H1 (cell line): Measurements from ENCODE around the gene ICAM3. TPM values are rescaled to one million over a fixed set of nuclear protein-coding genes. Genes with fewer than 3 reads are reported as not detected.

Experiments
- CHD1 ChIP-seq: IDR thresholded peaks from 2 replicates; pipeline ENCODE4 v1.6.1; 2012; ENCODE audit warnings: low read depth, low read length, improper control_type of control experiment
- CREB1 ChIP-seq: IDR thresholded peaks from 2 replicates; pipeline ENCODE4 v1.6.1; 2012; ENCODE audit warnings: inconsistent platforms
- EZH2 ChIP-seq: fragments of 200-600 bp; sonication (generic); IDR thresholded peaks from 2 replicates; pipeline ENCODE4 v1.7.1; 2012; ENCODE audit warnings: low read depth, mild to moderate bottlenecking, moderate library complexity, low read length, inconsistent platforms; ENCODE audit not compliant: severe bottlenecking
- NRF1 ChIP-seq: IDR thresholded peaks from 2 replicates; pipeline ENCODE4 v1.6.1; 2011; ENCODE audit warnings: mild to moderate bottlenecking, low read depth, low read length, improper control_type of control experiment
- POLR2AphosphoS5 ChIP-seq: IDR thresholded peaks from 2 replicates; pipeline ENCODE4 v1.6.1; 2011; ENCODE audit warnings: low read depth, low read length
- RAD21 ChIP-seq, 2 experiments: IDR thresholded peaks in 1 of 2; conservative IDR thresholded peaks in 1 of 2; 2 replicates each; pipeline ENCODE4 v1.6.1; 2011; ENCODE audit warnings: low read depth in 2 of 2, low read length in 2 of 2, improper control_type of control experiment in 1 of 2, inconsistent platforms in 1 of 2, mild to moderate bottlenecking in 1 of 2, moderate library complexity in 1 of 2
- RNF2 ChIP-seq: fragments of 200-900, 300-1000 bp; sonication (generic); IDR thresholded peaks from 2 replicates; pipeline ENCODE4 v1.7.1; 2016; ENCODE audit warnings: borderline replicate concordance, low read depth, mild to moderate bottlenecking, antibody characterized with exemption, low read length; ENCODE audit not compliant: poor library complexity, severe bottlenecking; ENCODE audit errors: missing control alignments
- SAP30 ChIP-seq: fragments of 300-600 bp; sonication (generic); IDR thresholded peaks from 2 replicates; pipeline ENCODE4 v1.7.1; 2012; ENCODE audit warnings: low read length, moderate library complexity, mild to moderate bottlenecking, inconsistent platforms; ENCODE audit not compliant: insufficient read depth, insufficient replicate concordance
- SIN3A ChIP-seq, 2 experiments: IDR thresholded peaks in 1 of 2; conservative IDR thresholded peaks in 1 of 2; 2 replicates each; pipeline ENCODE4 v1.6.1; 2011 to 2012; ENCODE audit warnings: low read length in 2 of 2, improper control_type of control experiment in 1 of 2, low read depth in 1 of 2, mild to moderate bottlenecking in 1 of 2
- SP1 ChIP-seq: IDR thresholded peaks from 2 replicates; pipeline ENCODE4 v1.6.1; 2011; ENCODE audit warnings: low read depth, low read length
- TEAD4 ChIP-seq: IDR thresholded peaks from 2 replicates; pipeline ENCODE4 v1.6.1; 2012; ENCODE audit warnings: low read depth, low read length, inconsistent platforms, mixed read lengths
- polyA plus RNA-seq, 7 experiments: library from polyadenylated mRNA; depleted of rRNA in 3 of 7; stranded (reverse) in 5 of 7; unstranded in 2 of 7; fragments of >200 nt in 5 of 7; fragments of 200-250 nt in 2 of 7; gene quantifications; 1 replicate in 5 of 7; 2 replicates in 1 of 7; 4 replicates in 1 of 7; pipeline versions ENCODE4 v1.2.1 to v1.2.3, GENCODE V29; 2011 to 2013; ENCODE audit warnings: missing spikeins in 2 of 7, mixed read lengths in 2 of 7
- total RNA-seq: library from RNA; stranded (reverse); fragmentation: NEBNext Ultra II Directional; extraction: Animal tissue kit (Norgen Biotek cat#: 25700); gene quantifications from 2 replicates; pipeline ENCODE4 v1.2.1, GENCODE V29; 2021
- TF ChIP-seq, protein P1 (sequence below), 3 experiments: IDR thresholded peaks; 1 replicate in 2 of 3; 2 replicates in 1 of 3; pipeline versions ENCODE4 v1.5.1 to v1.6.1; 2011; ENCODE audit warnings: low read length in 3 of 3, mild to moderate bottlenecking in 3 of 3, inconsistent platforms in 2 of 3, low read depth in 1 of 3, moderate library complexity in 1 of 3; ENCODE audit not compliant: insufficient read depth in 1 of 3; ENCODE audit errors: control extremely low read depth in 1 of 3
- TF ChIP-seq, protein P2 (sequence below): IDR thresholded peaks from 2 replicates; pipeline ENCODE4 v1.6.1; 2012; ENCODE audit warnings: low read length, inconsistent platforms

ICAM3 gene
- total and polyA plus RNA-seq, 2 of the 8 experiments (the other 6 are each of a cell fraction or from before 2014, with no cell fraction given) = 15.4 to 16.5 TPM

DNA sequence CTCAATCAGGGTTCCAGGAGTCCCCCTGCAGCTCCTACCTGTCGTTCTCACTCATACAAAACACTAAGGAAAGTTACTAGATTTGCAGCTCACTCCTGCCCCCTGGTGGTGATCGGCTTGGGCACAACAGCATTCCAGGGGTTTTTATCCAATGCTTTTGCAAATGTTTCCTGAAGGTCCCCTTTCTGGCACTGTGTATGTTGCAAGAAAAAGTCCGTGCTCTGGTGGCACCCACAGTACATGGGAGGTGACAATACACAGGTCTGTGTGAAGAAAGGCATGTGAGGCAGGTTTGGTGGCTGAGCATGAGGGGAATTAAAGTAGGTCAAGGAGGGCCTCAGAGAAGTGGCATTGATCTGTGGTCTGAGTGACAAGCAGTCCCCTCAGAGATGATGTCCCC, 49.5 kb upstream of the ICAM3 start (continued):
- TF ChIP-seq SIN3A (conservative IDR thresholded peaks at IDR 0.05 in 1 of 2, IDR thresholded peaks at IDR 0.05 in 1 of 2; ENCODE audit: low read depth in 1 of 2, low read length in 2 of 2) (0 out of 4 replicates have a peak, but pooled peaks of 1 of the 2 experiments have one; percentile 34), RNF2 (no peak), SAP30 (no peak), POLR2AphosphoS5 (0 out of 2 replicates have a peak, but pooled peaks have one; percentile 2), EZH2 (no peak), CREB1 (no peak), SP1 (no peak), CHD1 (no peak), TEAD4 (peak; percentile 97), RAD21 (IDR thresholded peaks at IDR 0.05 in 1 of 2, conservative IDR thresholded peaks at IDR 0.05 in 1 of 2; ENCODE audit: low read depth in 2 of 2, low read length in 2 of 2) (peak; percentile 87 to 90), NRF1 (no peak)
- TF ChIP-seq, protein P1, sequence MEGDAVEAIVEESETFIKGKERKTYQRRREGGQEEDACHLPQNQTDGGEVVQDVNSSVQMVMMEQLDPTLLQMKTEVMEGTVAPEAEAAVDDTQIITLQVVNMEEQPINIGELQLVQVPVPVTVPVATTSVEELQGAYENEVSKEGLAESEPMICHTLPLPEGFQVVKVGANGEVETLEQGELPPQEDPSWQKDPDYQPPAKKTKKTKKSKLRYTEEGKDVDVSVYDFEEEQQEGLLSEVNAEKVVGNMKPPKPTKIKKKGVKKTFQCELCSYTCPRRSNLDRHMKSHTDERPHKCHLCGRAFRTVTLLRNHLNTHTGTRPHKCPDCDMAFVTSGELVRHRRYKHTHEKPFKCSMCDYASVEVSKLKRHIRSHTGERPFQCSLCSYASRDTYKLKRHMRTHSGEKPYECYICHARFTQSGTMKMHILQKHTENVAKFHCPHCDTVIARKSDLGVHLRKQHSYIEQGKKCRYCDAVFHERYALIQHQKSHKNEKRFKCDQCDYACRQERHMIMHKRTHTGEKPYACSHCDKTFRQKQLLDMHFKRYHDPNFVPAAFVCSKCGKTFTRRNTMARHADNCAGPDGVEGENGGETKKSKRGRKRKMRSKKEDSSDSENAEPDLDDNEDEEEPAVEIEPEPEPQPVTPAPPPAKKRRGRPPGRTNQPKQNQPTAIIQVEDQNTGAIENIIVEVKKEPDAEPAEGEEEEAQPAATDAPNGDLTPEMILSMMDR (IDR thresholded peaks at IDR 0.05; ENCODE audit: control extremely low read depth in 1 of 3, insufficient read depth in 1 of 3, low read depth in 1 of 3, low read length in 3 of 3) = peak; percentile 82 to 94 (median 94)
- TF ChIP-seq, protein P2, sequence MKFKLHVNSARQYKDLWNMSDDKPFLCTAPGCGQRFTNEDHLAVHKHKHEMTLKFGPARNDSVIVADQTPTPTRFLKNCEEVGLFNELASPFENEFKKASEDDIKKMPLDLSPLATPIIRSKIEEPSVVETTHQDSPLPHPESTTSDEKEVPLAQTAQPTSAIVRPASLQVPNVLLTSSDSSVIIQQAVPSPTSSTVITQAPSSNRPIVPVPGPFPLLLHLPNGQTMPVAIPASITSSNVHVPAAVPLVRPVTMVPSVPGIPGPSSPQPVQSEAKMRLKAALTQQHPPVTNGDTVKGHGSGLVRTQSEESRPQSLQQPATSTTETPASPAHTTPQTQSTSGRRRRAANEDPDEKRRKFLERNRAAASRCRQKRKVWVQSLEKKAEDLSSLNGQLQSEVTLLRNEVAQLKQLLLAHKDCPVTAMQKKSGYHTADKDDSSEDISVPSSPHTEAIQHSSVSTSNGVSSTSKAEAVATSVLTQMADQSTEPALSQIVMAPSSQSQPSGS = no peak
